GM19351 (cell line): Measurements from ENCODE around the gene OAT.
A peak's percentile ranks its signal among the peaks of the same experiment; 100 is the strongest.

ENCODE experiments used
- ATAC-seq: cut with Tn5 transposase; IDR thresholded peaks from one replicate; pipeline ENCODE4 v1.9.1; 2021; ENCODE audit warnings: mild to moderate bottlenecking, moderate library complexity; ENCODE audit not compliant: unreplicated experiment

OAT gene

GRCh38 chr10:124418726-124419501 lies at the start of gene OAT:
Gene OAT, minus strand, starts transcription at chr10:124418923. Its CDS starts 6,752 bp downstream, at chr10:124412171.
- peak; percentile 97 for ATAC-seq

- ATAC-seq: no peak
Observed at GRCh38 chr10:124467165-124467564, 48.4 kb upstream of the OAT start.

- no peak for ATAC-seq
Observed at GRCh38 chr10:124465777-124466488, 47.2 kb upstream of the OAT start.

- ATAC-seq: peak; percentile 57
Observed at GRCh38 chr10:124465003-124465776, 46.5 kb upstream of the OAT start.

GRCh38 chr10:124464028-124464965 lies 45.6 kb upstream of the OAT start:
- ATAC-seq: no peak

GRCh38 chr10:124462348-124462695 lies 43.6 kb upstream of the OAT start:
- no peak for ATAC-seq

GRCh38 chr10:124461642-124462347 lies 43.1 kb upstream of the OAT start, which contains the start of gene LHPP:
Gene LHPP, plus strand, starts transcription at chr10:124461823. Its CDS starts 40 bp downstream, at chr10:124461863.
- ATAC-seq: peak; percentile 91

GRCh38 chr10:124460144-124460543 lies 41.4 kb upstream of the OAT start:
- no peak for ATAC-seq

- no peak for ATAC-seq
Observed at GRCh38 chr10:124459395-124459794, 40.7 kb upstream of the OAT start.

- ATAC-seq: no peak
Observed at GRCh38 chr10:124458889-124459288, 40.2 kb upstream of the OAT start.

- no peak for ATAC-seq
Observed at GRCh38 chr10:124458473-124458872, 39.8 kb upstream of the OAT start.

- ATAC-seq: no peak
Observed at GRCh38 chr10:124455441-124455840, 36.7 kb upstream of the OAT start.

- no peak for ATAC-seq
Observed at GRCh38 chr10:124453960-124454610, 35.4 kb upstream of the OAT start.

GRCh38 chr10:124451276-124451675 lies 32.6 kb upstream of the OAT start:
- ATAC-seq: no peak

GRCh38 chr10:124450783-124451057 lies 32.0 kb upstream of the OAT start:
- no peak for ATAC-seq

GRCh38 chr10:124450012-124450782 lies 31.5 kb upstream of the OAT start, which contains the start of gene NKX1-2:
Gene NKX1-2, minus strand, starts transcription at chr10:124450035. Its CDS starts 92 bp downstream, at chr10:124449943.
- ATAC-seq: no peak

GRCh38 chr10:124449170-124450011 lies 30.7 kb upstream of the OAT start:
- ATAC-seq: no peak

GRCh38 chr10:124448696-124449169 lies 30.0 kb upstream of the OAT start:
- no peak for ATAC-seq
